Heart left ventricle (tissue), 16 donors: Measurements from ENCODE around the gene STRADB. TPM values are rescaled to one million over a fixed set of nuclear protein-coding genes. Genes with fewer than 3 reads are reported as not detected.

Experiments
- ATAC-seq, 4 donors: fragments of 200-7000 bp; cut with Tn5 transposase; one replicate each; pipeline ENCODE4 v1.9.1; 2020 to 2022; ENCODE audit warnings: moderate library complexity in 4 of 4, mild to moderate bottlenecking in 3 of 4, moderate number of reproducible peaks in 1 of 4
- DNase-seq, 5 donors: peaks; one replicate each; pipeline ENCODE4 v3.0.0-alpha.2; 2020
- H3K27ac ChIP-seq, 12 donors: fragments of 200-600 bp; sonication (generic) in 4 of 12; one replicate each; pipeline versions ENCODE4 v1.5.0 to v1.8.0; 2016 to 2022; ENCODE audit warnings: mild to moderate bottlenecking in 2 of 12
- H3K27me3 ChIP-seq, 9 donors: fragments of 200-600 bp; sonication (generic) in 2 of 9; one replicate each; pipeline versions ENCODE4 v1.5.1 to v1.8.0; 2016 to 2022; ENCODE audit warnings: mild to moderate bottlenecking in 3 of 9
- H3K36me3 ChIP-seq, 9 donors: fragments of 200-600 bp; sonication (generic) in 2 of 9; one replicate each; pipeline versions ENCODE4 v1.5.0 to v1.8.0; 2018 to 2022; ENCODE audit warnings: mild to moderate bottlenecking in 2 of 9
- H3K4me1 ChIP-seq, 12 donors: fragments of 200-600 bp; sonication (generic) in 4 of 12; one replicate each; pipeline versions ENCODE4 v1.5.0 to v1.8.0; 2016 to 2022; ENCODE audit warnings: mild to moderate bottlenecking in 3 of 12
- H3K4me3 ChIP-seq, 12 donors: fragments of 200-600 bp; sonication (generic) in 4 of 12; one replicate each; pipeline versions ENCODE4 v1.5.0 to v1.8.0; 2017 to 2022; ENCODE audit warnings: mild to moderate bottlenecking in 9 of 12, moderate library complexity in 4 of 12
- H3K9me3 ChIP-seq, 12 donors: fragments of 200-600 bp; sonication (generic) in 4 of 12; one replicate each; pipeline versions ENCODE4 v1.5.0 to v1.8.0; 2016 to 2022; ENCODE audit warnings: mild to moderate bottlenecking in 1 of 12
- CTCF ChIP-seq, 12 donors: fragments of 200-600 bp; sonication (generic) in 4 of 12; IDR thresholded peaks; one replicate each; pipeline versions ENCODE4 v1.5.0 to v1.8.0; 2018 to 2022; ENCODE audit warnings: antibody characterized with exemption in 12 of 12, mild to moderate bottlenecking in 5 of 12
- POLR2A ChIP-seq, 2 donors: fragments of 450-650 bp; IDR thresholded peaks; one replicate each; pipeline ENCODE4 v1.6.1; 2017; ENCODE audit warnings: antibody characterized with exemption in 2 of 2, mild to moderate bottlenecking in 2 of 2, moderate library complexity in 2 of 2
- WGBS, 4 donors: extraction: QIAGEN DNeasy Blood & Tissue Kit in 2 of 4; methylation state at CpG; one replicate each; pipeline versions ENCODE4 v1.1.5 to v1.1.7; 2013 to 2018; 5-methylcytosine and 5-hydroxymethylcytosine counted together
- intact Hi-C, 10 donors: fragments of 100-400 bp; cut with DNase I; formaldehyde crosslinking; loops; one replicate each; pipeline versions ENCODE4 v1.11.1 to v1.14.2; 2022
- long read RNA-seq, 3 donors: library from polyadenylated mRNA; unstranded; transcript quantifications; one replicate each; pipeline ENCODE4 v2.0.0, GENCODE V29; 2020 to 2021
- polyA plus RNA-seq, 2 donors: library from polyadenylated mRNA; stranded (reverse); fragments of 200-250 nt; gene quantifications; one replicate each; pipeline ENCODE4 v1.2.3, GENCODE V29; 2013
- total RNA-seq, 9 donors: library from RNA; depleted of rRNA in 2 of 9; stranded (reverse); fragments of >200 nt in 2 of 9; fragmentation: NEBNext Ultra II Directional in 3 of 9; extraction: Animal tissue kit (Norgen Biotek cat#: 25700) in 3 of 9; gene quantifications; one replicate each; pipeline versions ENCODE4 v1.1.0 to v1.2.4, GENCODE V29; 2016 to 2023
- donor health status: ischemic (EF 13 %, LVEDD 7.1; RV severe dilation, severe dysfunction).
- donor health status: healthy with polysubstance abuse.
- donor health status: DM: no; HTN: yes; CAD: no.
- donor health status: DM: no; HTN: no; CAD: no.
- donor health status: ischemic (EF 25% LVEDD 6.9; RV normal size, moderate dysfunction).
- donor health status: ischemic (EF 25% LVEDD 5.7; RV mildly dilated, moderate dysfunction).
- donor health status: healthy.
- donor health status: DM: yes; HTN: yes; CAD: no.
- donor health status: ischemic (EF 35%, LVEDD 5.7; RV mildly dilated, moderate dysfunction).
- donor health status: nonischemic (EF 11% LVEDD 7.7; RV severe dilation, severe dysfunction).
- donor health status: DM: yes; HTN: yes; CAD: no.
- donor health status: PGD.
- donor health status: ischemic (EF 29% LVEDD 5.4; RV normal size, mild dysfunction).
- donor health status: nonischemic (EF 23%, LVEDD 6.1; RV moderate dilation, normal function).

The STRADB gene
- 100 to 1,000 TPM in 1 of 9 donors, 10 to 100 TPM in 8; 45.0 to 105 (median 57.9) TPM for total RNA-seq
- 10 to 100 TPM; 28.6 to 59.9 TPM for polyA plus RNA-seq
- long read RNA-seq, donor 1, transcript STRADB-201 (12 exons, 2,293 nt): major isoform, 130 of 172 reads
- long read RNA-seq, donor 1, partial matches to known transcripts: 6 of 172 reads
- long read RNA-seq, donor 1, other reads (novel, unspliced or antisense): 36 of 172 reads
- long read RNA-seq, donor 2, transcript STRADB-201 (12 exons, 2,293 nt): major isoform, 333 of 435 reads
- long read RNA-seq, donor 2, partial matches to known transcripts: 13 of 435 reads
- long read RNA-seq, donor 2, other reads (novel, unspliced or antisense): 86 of 435 reads
- long read RNA-seq, donor 3, transcript STRADB-201 (12 exons, 2,293 nt): major isoform, 81 of 109 reads
- long read RNA-seq, donor 3, partial matches to known transcripts: 2 of 109 reads
- long read RNA-seq, donor 3, other reads (novel, unspliced or antisense): 23 of 109 reads

GRCh38 chr2:201451292-201452057 is at the start of gene STRADB, which contains the start of gene TRAK2:
TSS of gene STRADB (plus strand) at chr2:201451740. CDS start at chr2:201454841, 3,101 bp downstream.
TSS of gene TRAK2 (minus strand) at chr2:201451458. CDS start at chr2:201420507, 30,951 bp downstream.
- WGBS, 4 donors: 0 to 2% (median 0%) methylated on average over 7 to 78 of the region's 78 CpGs
- TF ChIP-seq POLR2A (IDR thresholded peaks at IDR 0.05): peak; percentile 41 to 88
- peak in 7 of 12 donors; percentile 21 to 51 (median 42) for TF ChIP-seq CTCF (IDR thresholded peaks at IDR 0.05)
- peaks cover 0 to 62% (median 43%) of the 10 kb centered on the region in 12 donors for H3K4me1 ChIP-seq
- peak within 1 kb of the TSS; percentile 72 to 97 (median 86) for H3K4me3 ChIP-seq
- peak; percentile 97 to 99 (median 98) for ATAC-seq
- H3K9me3 ChIP-seq: no peaks in the 10 kb centered on the region
- DNase-seq: peak; percentile 96 to 98 (median 97)
- peaks cover 0 to 30% (median 11%) of the 10 kb centered on the region in 9 donors for H3K36me3 ChIP-seq
- intact Hi-C loops: loop anchor here in 9 of 10 donors (1.0 to 10.0 kb wide), 10 partner anchors 19 to 217 kb away; no protein-coding TSS in a partner anchor
- H3K27ac ChIP-seq: peak within 1 kb of the TSS; percentile 85 to 98 (median 92)
- no peaks in the 10 kb centered on the region for H3K27me3 ChIP-seq

- Histone ChIP-seq H3K27ac (peak overlapping the region in 7 of 12 donors; percentile 10 to 80 (median 71)), H3K4me3 (peak overlapping the region in 2 of 12 donors; percentile 2 to 3), H3K36me3 (peaks cover 0 to 43% (median 31%) of the 10 kb centered on the region in 9 donors), H3K27me3 (no peaks in the 10 kb centered on the region), H3K4me1 (peaks cover 0 to 65% (median 42%) of the 10 kb centered on the region in 12 donors), H3K9me3 (no peaks in the 10 kb centered on the region)
- WGBS, 4 donors: 51 to 62% (median 60%) methylated on average over 3 of the region's 3 CpGs
- intact Hi-C loops: loop anchor here in 5 of 10 donors (2.0 to 10.0 kb wide), 5 partner anchors 49 to 223 kb away; partner anchors contain the start of genes STRADB (in 4 of the 5) and TRAK2 (in 4 of the 5)
- ATAC-seq (no peak), DNase-seq (no peak)
- no peak for TF ChIP-seq POLR2A (IDR thresholded peaks at IDR 0.05)
- no peak for TF ChIP-seq CTCF (IDR thresholded peaks at IDR 0.05)
Observed at GRCh38 chr2:201401815-201402214, 49.7 kb upstream of the STRADB start.

- ATAC-seq (peak in 1 of 4 donors; percentile 48), DNase-seq (no peak)
- intact Hi-C loops: loop anchor here in 5 of 10 donors (2.0 to 10.0 kb wide), 5 partner anchors 48 to 222 kb away; partner anchors contain the start of genes STRADB (in 4 of the 5) and TRAK2 (in 4 of the 5)
- TF ChIP-seq CTCF (IDR thresholded peaks at IDR 0.05): no peak
- no peak for TF ChIP-seq POLR2A (IDR thresholded peaks at IDR 0.05)
- 52 to 56% (median 54%) methylated on average over 6 of the region's 6 CpGs for WGBS, 4 donors
- Histone ChIP-seq H3K9me3 (no peaks in the 10 kb centered on the region), H3K4me1 (peaks cover 0 to 71% (median 44%) of the 10 kb centered on the region in 12 donors), H3K27me3 (no peaks in the 10 kb centered on the region), H3K27ac (peak overlapping the region in 11 of 12 donors; percentile 11 to 80 (median 47)), H3K36me3 (peaks cover 0 to 32% (median 20%) of the 10 kb centered on the region in 9 donors), H3K4me3 (peak overlapping the region in 4 of 12 donors; percentile 0 to 46 (median 25))
Observed at GRCh38 chr2:201402651-201403562, 48.6 kb upstream of the STRADB start.
